IMR-90 (cell line): ENCODE results near the gene PTPN5. TPM values are rescaled to one million over a fixed set of nuclear protein-coding genes. Genes with fewer than 3 reads are reported as not detected.

Experiments
- ATAC-seq: fragments of 200-7000 bp; cut with Tn5 transposase; 2 replicates; pipeline ENCODE4 v1.9.1; 2020; ENCODE audit warnings: low read depth, mild to moderate bottlenecking, moderate library complexity
- BruUV-seq: library from RNA; stranded (reverse); fragments of 400-500 nt; replicated peaks from 2 replicates; lab custom pipeline; 2021; lab: Mats Ljungman, UMichigan
- CTCF ChIA-PET: fragments of 300-600 bp; formaldehyde crosslinking; extraction: SDS; loops from one replicate; lab custom pipeline; 2021; ENCODE audit warnings: antibody characterized with exemption; lab: Yijun Ruan, JAX
- POLR2A ChIA-PET: fragments of 300-600 bp; sonication (Branson Sonifier 250); formaldehyde crosslinking; loops from one replicate; lab custom pipeline; 2022; ENCODE audit warnings: antibody characterized with exemption; ENCODE audit not compliant: unreplicated experiment; lab: Charles Lee
- DNase-seq: peaks from one replicate; pipeline ENCODE4 v3.0.0; 2013
- H2AFZ ChIP-seq: replicated peaks from 2 replicates; pipeline ENCODE3; 2013; ENCODE audit warnings: low read length, mild to moderate bottlenecking; ENCODE audit not compliant: poor library complexity
- H2AK5ac ChIP-seq: 2 replicates; pipeline ENCODE4 v1.6.1; 2013; ENCODE audit warnings: low read depth, low read length, inconsistent platforms
- H2AK9ac ChIP-seq: replicated peaks from 2 replicates; pipeline ENCODE3; 2013; ENCODE audit warnings: mild to moderate bottlenecking, low read depth, low read length, moderate library complexity; ENCODE audit not compliant: poor library complexity
- H2BK120ac ChIP-seq: 2 replicates; pipeline ENCODE4 v1.6.1; 2013; ENCODE audit warnings: low read depth, low read length, inconsistent platforms
- H2BK15ac ChIP-seq: 3 replicates; pipeline ENCODE4 v1.6.1; 2013; ENCODE audit warnings: low read depth, low read length, inconsistent platforms
- H2BK20ac ChIP-seq: 2 replicates; pipeline ENCODE4 v1.6.1; 2013; ENCODE audit warnings: low read depth, mild to moderate bottlenecking, inconsistent platforms, low read length, moderate library complexity
- H2BK5ac ChIP-seq: 2 replicates; pipeline ENCODE4 v1.6.1; 2013; ENCODE audit warnings: mild to moderate bottlenecking, low read depth, low read length, inconsistent platforms; ENCODE audit not compliant: poor library complexity, severe bottlenecking
- H3K14ac ChIP-seq: replicated peaks from 2 replicates; pipeline ENCODE4 v1.6.1; 2013; ENCODE audit warnings: low read depth, low read length, inconsistent platforms
- H3K18ac ChIP-seq: 2 replicates; pipeline ENCODE4 v1.6.1; 2013; ENCODE audit warnings: low read depth, low read length, control low read depth
- H3K23ac ChIP-seq: 2 replicates; pipeline ENCODE4 v1.6.1; 2013; ENCODE audit warnings: low read depth, low read length, inconsistent platforms
- H3K27ac ChIP-seq: 2 replicates; pipeline ENCODE4 v1.5.1; 2013; ENCODE audit warnings: mild to moderate bottlenecking, control low read depth, low read length; ENCODE audit not compliant: insufficient read depth
- H3K27me3 ChIP-seq: 2 replicates; pipeline ENCODE4 v1.6.1; 2013; ENCODE audit warnings: low read length; ENCODE audit not compliant: control insufficient read depth, insufficient read depth
- H3K36me3 ChIP-seq: 2 replicates; pipeline ENCODE4 v1.6.1; 2013; ENCODE audit warnings: low read length, mixed read lengths; ENCODE audit not compliant: control insufficient read depth, insufficient read depth
- H3K4ac ChIP-seq: 2 replicates; pipeline ENCODE4 v1.6.1; 2013; ENCODE audit warnings: low read depth, low read length, inconsistent platforms
- H3K4me1 ChIP-seq: 2 replicates; pipeline ENCODE4 v1.6.1; 2013; ENCODE audit warnings: low read length, mixed read lengths; ENCODE audit not compliant: control insufficient read depth, insufficient read depth
- H3K4me2 ChIP-seq: 2 replicates; pipeline ENCODE4 v1.6.1; 2013; ENCODE audit warnings: low read depth, mild to moderate bottlenecking, control low read depth, low read length, moderate library complexity
- H3K4me3 ChIP-seq: 2 replicates; pipeline ENCODE4 v1.5.1; 2013; ENCODE audit warnings: low read depth, mild to moderate bottlenecking, control low read depth, low read length, moderate library complexity; ENCODE audit not compliant: insufficient read depth
- H3K56ac ChIP-seq: 2 replicates; pipeline ENCODE4 v1.6.1; 2013; ENCODE audit warnings: low read length, inconsistent platforms; ENCODE audit not compliant: insufficient read depth; ENCODE audit errors: extremely low read depth
- H3K79me1 ChIP-seq, 2 experiments: 2 replicates each; pipeline ENCODE4 v1.6.1; 2013; ENCODE audit warnings: low read length in 2 of 2, inconsistent platforms in 1 of 2, low read depth in 1 of 2
- H3K9ac ChIP-seq: 2 replicates; pipeline ENCODE4 v1.6.1; 2013; ENCODE audit warnings: low read depth, low read length, control low read depth
- H3K9me1 ChIP-seq: 2 replicates; pipeline ENCODE4 v1.6.1; 2013; ENCODE audit warnings: low read length, inconsistent platforms; ENCODE audit not compliant: insufficient read depth
- H3K9me3 ChIP-seq: 2 replicates; pipeline ENCODE4 v1.6.1; 2013; ENCODE audit warnings: low read length; ENCODE audit not compliant: control insufficient read depth, insufficient read depth
- H4K20me1 ChIP-seq: 2 replicates; pipeline ENCODE4 v1.6.1; 2013; ENCODE audit warnings: low read length, inconsistent platforms; ENCODE audit not compliant: insufficient read depth
- H4K5ac ChIP-seq: 2 replicates; pipeline ENCODE4 v1.6.1; 2013; ENCODE audit warnings: mild to moderate bottlenecking, low read depth, low read length, control low read depth
- H4K8ac ChIP-seq, 2 experiments: 2 replicates each; pipeline ENCODE4 v1.6.1; 2013; ENCODE audit warnings: low read depth in 2 of 2, low read length in 2 of 2, control low read depth in 1 of 2, inconsistent platforms in 1 of 2
- H4K91ac ChIP-seq: 2 replicates; pipeline ENCODE4 v1.6.1; 2013; ENCODE audit warnings: low read depth, low read length, inconsistent platforms; ENCODE audit not compliant: insufficient read depth
- BHLHE40 ChIP-seq: fragments of 150-350 bp; IDR thresholded peaks from 2 replicates; pipeline ENCODE4 v1.6.1; 2016; ENCODE audit warnings: mild to moderate bottlenecking, low read depth, low read length
- CEBPB ChIP-seq: IDR thresholded peaks from 2 replicates; pipeline ENCODE4 v1.6.1; 2012; ENCODE audit warnings: low read depth, low read length, improper control_type of control experiment
- CHD1 ChIP-seq: IDR thresholded peaks from 2 replicates; pipeline ENCODE4 v1.6.1; 2012; ENCODE audit warnings: low read depth, low read length, improper control_type of control experiment
- CTCF ChIP-seq: conservative IDR thresholded peaks from 2 replicates; pipeline ENCODE4 v1.5.1; 2012; ENCODE audit warnings: mild to moderate bottlenecking, low read depth, low read length, improper control_type of control experiment
- ELK1 ChIP-seq: fragments of 150-350 bp; IDR thresholded peaks from 2 replicates; pipeline ENCODE4 v1.6.1; 2016; ENCODE audit warnings: low read depth, mild to moderate bottlenecking, low read length, moderate library complexity, borderline replicate concordance
- FOS ChIP-seq: fragments of 150-350 bp; IDR thresholded peaks from 2 replicates; pipeline ENCODE4 v1.6.1; 2016; ENCODE audit warnings: low read depth, low read length
- MAFK ChIP-seq: IDR thresholded peaks from 2 replicates; pipeline ENCODE4 v1.6.1; 2012; ENCODE audit warnings: low read depth, low read length, improper control_type of control experiment
- MAZ ChIP-seq: IDR thresholded peaks from 2 replicates; pipeline ENCODE4 v1.6.1; 2012; ENCODE audit warnings: low read depth, mild to moderate bottlenecking, low read length, improper control_type of control experiment, moderate library complexity, borderline replicate concordance
- MXI1 ChIP-seq: IDR thresholded peaks from 2 replicates; pipeline ENCODE4 v1.6.1; 2012; ENCODE audit warnings: low read depth, mild to moderate bottlenecking, low read length, moderate library complexity, borderline replicate concordance
- NFE2L2 ChIP-seq: fragments of 150-350 bp; IDR thresholded peaks from 2 replicates; pipeline ENCODE4 v1.6.1; 2016; ENCODE audit warnings: low read depth, mild to moderate bottlenecking, low read length
- POLR2A ChIP-seq: IDR thresholded peaks from 2 replicates; pipeline ENCODE4 v1.6.1; 2012; ENCODE audit warnings: mild to moderate bottlenecking, low read depth, low read length
- RAD21 ChIP-seq: IDR thresholded peaks from 2 replicates; pipeline ENCODE4 v1.6.1; 2012; ENCODE audit warnings: low read length, improper control_type of control experiment
- RCOR1 ChIP-seq: IDR thresholded peaks from 2 replicates; pipeline ENCODE4 v1.6.1; 2012; ENCODE audit warnings: mild to moderate bottlenecking, low read length, improper control_type of control experiment; ENCODE audit not compliant: insufficient replicate concordance
- RFX5 ChIP-seq: IDR thresholded peaks from 2 replicates; pipeline ENCODE4 v1.8.0; 2012; ENCODE audit warnings: low read depth, mild to moderate bottlenecking, low read length, moderate library complexity
- SMC3 ChIP-seq: fragments of 150-350 bp; IDR thresholded peaks from 2 replicates; pipeline ENCODE4 v1.6.1; 2016; ENCODE audit warnings: low read depth, mild to moderate bottlenecking, antibody characterized with exemption, low read length, moderate library complexity
- USF2 ChIP-seq: fragments of 150-350 bp; IDR thresholded peaks from 2 replicates; pipeline ENCODE4 v1.6.1; 2017; ENCODE audit warnings: mild to moderate bottlenecking, antibody characterized with exemption, low read length, low read depth
- WGBS, 2 experiments: methylation state at CpG; one replicate each; pipeline versions ENCODE4 v1.1.5 to v1.1.7; 2013; ENCODE audit warnings: missing lambda C conversion rate in 2 of 2; ENCODE audit not compliant: insufficient read length in 1 of 2; ENCODE audit errors: extremely low coverage in 2 of 2; 5-methylcytosine and 5-hydroxymethylcytosine counted together
- dilution Hi-C: fragments of 300-500 bp; cut with HindIII; formaldehyde crosslinking; loops from one replicate; pipeline ENCODE4 v1.14.3; 2018; ENCODE audit warnings: low sequenced_read_pairs; ENCODE audit not compliant: unreplicated experiment
- in situ Hi-C: fragments of 300-500 bp; cut with MboI; formaldehyde crosslinking; loops from 3 replicates; pipeline ENCODE4 v1.14.3; 2019; ENCODE audit warnings: low sequenced_read_pairs, inconsistent platforms, mixed read lengths
- intact Hi-C: fragments of 100-400 bp; cut with micrococcal nuclease; formaldehyde crosslinking; loops from 2 replicates; pipeline ENCODE4 v1.10.0; 2022
- polyA plus RNA-seq, 3 experiments: library from polyadenylated mRNA; depleted of rRNA; stranded (reverse); fragments of >200 nt; gene quantifications; 2 replicates each; pipeline ENCODE4 v1.2.3, GENCODE V29; 2012; ENCODE audit warnings: low replicate concordance in 1 of 3
- total RNA-seq: library from RNA; depleted of rRNA; stranded (reverse); fragments of >200 nt; gene quantifications from 2 replicates; pipeline ENCODE4 v1.2.3, GENCODE V29; 2012

Gene PTPN5
- total and polyA plus RNA-seq, 2 of the 4 experiments (the other 2 are of a cell fraction), result not detected

GRCh38 chr11:18726040-18726439 lies 65.6 kb downstream of the PTPN5 start, which contains the start of gene IGSF22:
IGSF22 (minus strand) TSS chr11:18726188; CDS start chr11:18724236, 1,952 bp downstream.
- Histone ChIP-seq H3K4me2 (no peak within 1 kb of the TSS), H2AFZ (no peak within 1 kb of the TSS), H4K91ac (no peak within 1 kb of the TSS), H3K18ac (no peak within 1 kb of the TSS), H4K8ac (no peak within 1 kb of the TSS), H3K9me1 (no peaks in the 10 kb centered on the region), H2BK20ac (no peak within 1 kb of the TSS), H3K14ac (no peak within 1 kb of the TSS), H4K20me1 (no peaks in the 10 kb centered on the region), H3K4me3 (no peak within 1 kb of the TSS), H2AK5ac (no peak within 1 kb of the TSS), H3K9ac (no peak within 1 kb of the TSS), H2AK9ac (no peak within 1 kb of the TSS), H2BK120ac (no peak within 1 kb of the TSS), H3K4me1 (no peaks in the 10 kb centered on the region), H3K27me3 (peaks cover 4% of the 10 kb centered on the region; the same call in 1 of the 2 replicates), H3K4ac (no peak within 1 kb of the TSS), H3K23ac (no peak within 1 kb of the TSS), H2BK5ac (no peak within 1 kb of the TSS), H3K9me3 (no peaks in the 10 kb centered on the region), H2BK15ac (no peak within 1 kb of the TSS), H3K79me1 (no peaks in the 10 kb centered on the region), H3K56ac (no peak within 1 kb of the TSS), H4K5ac (no peak within 1 kb of the TSS), H3K27ac (no peak within 1 kb of the TSS), H3K36me3 (no peaks in the 10 kb centered on the region)
- ATAC-seq (no peak), DNase-seq (no peak)
- CTCF ChIA-PET, result no interaction called here
- no CpG with 5 or more reads among the region's 7 CpGs for WGBS, 2 experiments
- POLR2A ChIA-PET, result no interaction called here
- no TSS peak for BruUV-seq
- TF ChIP-seq ELK1 (no peak), MXI1 (no peak), POLR2A (no peak), CHD1 (no peak), SMC3 (no peak), FOS (no peak), USF2 (no peak), MAFK (no peak), RCOR1 (no peak), MAZ (no peak), RFX5 (no peak), CEBPB (no peak), RAD21 (no peak), CTCF (no peak), BHLHE40 (no peak), NFE2L2 (no peak)
- in situ Hi-C loops (loop anchor here (25.0 kb wide), 1 partner anchor 189 kb away; the partner anchor contains the start of gene TSG101), intact Hi-C loops (no loop called here), dilution Hi-C loops (no loop called here)
